Activated CD4-positive, CD25-positive, alpha-beta regulatory T cell treated with anti-CD3 and anti-CD28 coated beads, Interleukin-2, amount 50 U/mL, for 72 hours (primary cell): ENCODE data around the gene UBE2N.
"Not testable (repeated sequence)": the region's sequence is repeated elsewhere in the genome, so short reads cannot be mapped to it uniquely, and the experiment has no call there.

Source experiments
- DNase-seq: peaks from one replicate; pipeline ENCODE4 v3.0.0; 2021

UBE2N gene

DNA sequence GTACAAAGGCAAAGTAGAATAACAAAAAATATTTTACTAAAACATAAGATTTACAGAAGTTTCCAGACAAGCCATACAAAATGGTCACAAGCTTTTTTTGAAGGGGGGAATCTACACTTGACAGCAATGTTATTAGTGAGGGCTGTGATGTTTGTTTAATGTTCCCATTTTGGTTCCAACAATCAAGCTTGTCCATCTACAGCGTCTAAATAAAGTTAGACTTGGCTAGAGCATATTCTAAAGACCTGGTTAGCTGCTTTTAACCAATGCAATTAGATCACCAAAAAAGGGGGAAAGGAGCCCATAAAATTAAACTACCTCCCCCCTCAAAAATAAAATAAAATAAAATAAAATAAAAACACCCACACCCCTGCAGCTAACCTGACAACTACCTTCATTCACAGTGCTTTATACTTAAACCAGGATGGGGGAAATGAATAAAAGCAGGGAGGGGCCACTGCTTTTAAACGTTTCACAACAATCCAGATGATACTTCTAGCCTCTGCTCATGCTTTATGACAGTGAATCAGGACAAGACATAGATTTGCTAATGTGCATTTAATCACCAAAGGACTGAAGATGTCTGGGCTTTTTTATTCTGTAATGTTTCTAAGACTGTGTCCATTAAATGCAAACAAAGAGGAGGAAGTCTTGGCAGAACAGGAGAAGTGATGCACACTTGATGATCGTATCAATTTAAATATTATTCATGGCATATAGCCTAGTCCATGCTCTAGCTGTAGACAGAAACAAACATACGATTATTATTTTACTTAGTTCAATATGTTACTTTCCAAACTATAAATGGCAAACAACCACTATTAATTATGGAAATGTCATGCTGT lies 32.2 kb downstream of the UBE2N start:
- not testable (repeated sequence) for DNase-seq

DNA sequence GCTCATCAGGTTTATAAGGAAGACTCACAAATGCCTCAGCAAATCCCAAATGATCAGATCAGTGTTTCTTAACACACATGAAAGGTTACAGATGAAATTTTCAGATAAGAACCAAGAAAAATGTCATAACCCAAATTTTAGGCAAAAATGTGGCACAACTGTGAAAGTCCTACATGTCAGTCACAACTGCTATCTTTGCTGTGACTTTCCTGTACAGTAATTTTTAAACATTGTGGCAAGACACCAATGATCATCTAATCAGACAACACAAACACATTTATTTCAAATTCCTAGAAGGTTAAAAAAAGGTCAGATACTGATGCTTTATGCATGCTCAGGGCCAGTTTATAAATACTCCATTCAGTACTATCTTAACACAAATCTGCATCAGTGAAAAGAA lies 32.9 kb downstream of the UBE2N start:
- DNase-seq = no peak

DNA sequence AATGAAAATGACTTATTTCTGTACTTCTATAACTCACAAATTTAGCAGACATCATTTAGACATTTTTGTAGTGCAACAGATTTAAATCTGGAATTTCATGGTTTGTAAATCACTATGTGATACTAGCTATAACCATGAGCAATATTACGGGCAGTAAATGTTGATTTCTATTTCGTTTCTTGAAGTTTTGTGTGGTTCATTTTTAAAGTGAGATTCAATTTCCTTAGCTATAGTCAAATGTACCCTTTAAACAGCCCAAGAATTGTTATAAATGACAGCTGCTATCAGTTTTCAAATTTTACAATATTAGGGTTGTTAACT lies 33.8 kb downstream of the UBE2N start:
- no peak for DNase-seq

DNA sequence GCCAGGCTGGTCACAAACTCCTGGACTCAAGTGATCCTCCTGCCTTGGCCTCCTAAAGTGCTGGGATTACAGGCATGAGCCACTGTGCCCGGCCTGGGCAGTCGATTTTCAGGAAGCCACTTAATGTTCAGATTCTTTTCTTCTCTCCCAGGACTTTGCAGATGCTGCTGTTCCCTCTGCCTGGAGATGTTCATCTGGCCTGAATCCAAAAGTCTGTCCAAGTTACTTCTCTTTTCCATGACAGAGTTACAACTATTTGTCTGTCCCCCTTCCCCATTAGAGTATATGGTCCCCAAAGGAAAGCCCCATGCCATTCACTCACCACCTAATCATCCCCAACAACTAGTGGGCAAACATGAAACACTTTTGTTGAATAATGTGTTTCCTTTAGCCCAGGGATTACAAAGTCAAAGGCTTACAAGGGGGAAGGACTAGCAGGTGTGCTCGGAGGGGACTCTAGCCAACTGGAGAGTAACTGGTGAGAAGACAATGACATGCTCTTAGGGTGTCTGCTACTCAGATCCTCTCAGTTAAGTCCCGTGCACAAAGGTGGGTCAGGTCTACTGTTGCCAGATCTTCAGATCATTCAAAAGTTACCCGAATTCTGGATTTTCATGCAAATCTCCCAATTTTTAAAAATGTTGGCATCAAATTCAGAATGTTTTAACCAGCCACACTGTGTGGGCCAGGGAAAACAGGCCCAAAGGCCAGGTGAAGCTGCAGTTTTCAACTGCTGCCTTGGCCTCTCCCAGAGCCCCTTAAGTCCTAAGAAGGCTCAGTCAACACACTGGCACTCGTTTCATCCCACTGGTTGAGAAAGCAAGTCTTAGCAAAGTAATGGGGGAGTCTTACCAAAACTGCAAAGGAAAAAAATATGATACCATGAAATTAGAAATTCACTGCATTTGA lies 34.4 kb downstream of the UBE2N start:
- no peak for DNase-seq

DNA sequence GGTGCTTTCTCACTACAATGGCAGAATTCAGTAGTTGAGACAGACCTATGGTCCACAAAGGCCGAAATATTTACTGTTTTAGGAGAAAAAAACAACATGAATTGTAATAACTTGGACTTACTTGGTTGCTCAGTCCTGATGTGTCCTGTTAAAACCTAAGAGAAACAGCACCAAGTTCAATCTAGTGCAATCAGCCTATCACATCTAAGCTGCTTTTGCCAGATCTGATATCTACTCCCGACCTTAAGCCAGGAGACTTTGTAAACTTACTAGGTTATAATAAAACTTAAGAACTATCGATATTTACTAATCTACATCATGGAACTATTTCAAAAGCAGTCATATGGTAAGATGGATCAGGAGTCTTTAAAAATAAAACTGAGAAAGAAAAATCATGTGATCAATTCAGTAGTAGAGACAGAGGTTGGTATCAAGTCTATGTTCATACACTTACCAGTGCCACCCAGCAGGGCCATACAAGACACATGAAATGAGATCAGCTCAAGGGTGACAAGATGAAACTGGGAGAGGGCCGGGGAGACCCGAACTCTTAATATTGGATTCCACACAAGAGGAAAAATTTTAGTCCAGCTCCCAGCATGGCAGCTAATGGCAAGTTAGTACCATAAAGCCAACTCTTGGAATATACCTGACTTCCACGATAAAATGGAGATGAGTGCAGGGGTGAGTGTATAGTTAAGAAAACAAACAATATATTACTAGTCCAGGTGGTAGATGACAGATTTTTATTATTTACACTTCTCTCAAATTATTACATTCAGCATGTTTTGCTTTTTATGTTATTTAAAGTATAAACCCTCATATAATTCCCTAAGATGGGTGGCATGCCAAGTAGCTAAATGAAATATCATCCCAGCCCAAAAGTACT lies 36.5 kb downstream of the UBE2N start:
- DNase-seq = no peak

DNA sequence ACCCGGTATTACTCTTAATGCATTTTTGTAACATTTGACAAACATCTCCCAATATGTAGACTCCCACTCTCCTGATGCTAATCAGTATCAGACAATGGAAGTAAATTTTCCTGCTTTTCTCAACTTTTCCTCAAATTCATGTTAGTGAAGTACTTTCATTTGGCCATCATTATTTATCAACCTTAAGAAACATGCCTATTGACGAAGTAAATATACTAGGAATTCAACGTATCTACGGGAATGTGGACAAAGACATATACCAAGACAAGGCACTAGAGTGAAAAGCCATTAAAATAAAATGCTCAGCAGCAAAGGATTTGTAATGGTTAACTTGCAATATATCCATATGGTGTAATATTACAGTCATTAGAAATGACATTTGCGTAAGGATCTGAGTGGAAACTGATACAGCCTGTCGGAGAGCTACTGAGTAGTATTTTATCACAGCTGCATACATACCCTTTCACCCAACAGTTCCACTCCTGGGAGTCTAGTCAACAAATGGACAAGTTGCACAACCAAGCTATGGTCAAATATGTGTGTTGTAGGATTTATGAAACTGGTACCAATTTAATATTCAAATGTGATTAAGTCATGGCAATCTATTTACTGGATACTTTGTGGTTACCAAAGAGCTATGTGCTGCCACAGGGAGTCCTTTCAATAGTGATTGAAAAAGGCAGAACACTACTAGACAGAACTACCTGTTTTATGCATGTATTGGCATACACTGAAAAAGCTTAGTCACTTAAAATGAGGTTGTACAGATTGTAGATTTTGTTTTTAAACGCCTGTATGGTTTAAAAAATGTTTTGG lies 37.6 kb downstream of the UBE2N start:
- DNase-seq = no peak

DNA sequence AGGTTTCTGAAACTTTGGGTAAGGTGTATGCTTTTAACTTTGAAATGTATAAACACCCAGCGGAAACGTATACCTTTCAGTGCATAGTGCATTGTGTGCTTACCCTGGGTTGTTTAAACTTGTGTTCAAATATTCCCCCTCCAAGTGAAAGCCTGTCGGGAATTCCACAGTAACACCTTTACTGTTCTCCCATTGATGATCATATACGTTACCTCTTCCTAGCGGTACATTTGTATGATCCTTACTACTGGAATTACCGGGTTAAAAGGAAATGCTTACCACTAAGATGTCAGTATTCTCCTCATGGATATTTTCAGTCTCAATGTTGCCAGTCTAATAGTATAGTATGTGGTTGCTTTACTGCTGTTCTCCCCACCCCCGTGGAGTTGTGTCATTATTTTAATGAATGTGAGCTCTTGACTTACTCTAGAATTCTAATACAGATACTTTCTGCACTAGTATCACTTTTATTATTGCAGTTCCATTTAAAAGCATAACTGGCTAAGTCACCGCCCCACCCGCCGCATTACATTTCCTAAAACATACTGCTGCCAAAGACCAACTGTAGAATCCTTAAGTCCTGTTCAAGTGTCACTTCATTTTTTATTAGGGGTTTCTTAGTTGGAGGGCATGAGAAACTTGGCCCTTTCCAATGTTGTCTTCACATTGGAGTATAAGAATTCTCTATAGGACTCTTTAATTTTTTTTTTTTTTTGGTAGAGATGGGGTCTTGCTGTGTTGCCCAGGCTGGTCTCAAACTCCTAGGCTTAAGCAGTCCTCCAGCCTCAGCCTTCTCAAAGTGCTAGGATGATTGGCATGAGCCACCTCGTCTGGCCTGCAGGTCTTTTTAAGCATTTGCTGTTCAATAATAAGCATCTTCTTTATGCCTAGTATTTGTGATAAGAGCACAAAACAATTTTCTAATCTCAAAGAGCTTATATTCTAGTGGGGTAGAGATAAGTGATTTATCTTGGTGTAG lies 39.1 kb downstream of the UBE2N start:
- no peak for DNase-seq

DNA sequence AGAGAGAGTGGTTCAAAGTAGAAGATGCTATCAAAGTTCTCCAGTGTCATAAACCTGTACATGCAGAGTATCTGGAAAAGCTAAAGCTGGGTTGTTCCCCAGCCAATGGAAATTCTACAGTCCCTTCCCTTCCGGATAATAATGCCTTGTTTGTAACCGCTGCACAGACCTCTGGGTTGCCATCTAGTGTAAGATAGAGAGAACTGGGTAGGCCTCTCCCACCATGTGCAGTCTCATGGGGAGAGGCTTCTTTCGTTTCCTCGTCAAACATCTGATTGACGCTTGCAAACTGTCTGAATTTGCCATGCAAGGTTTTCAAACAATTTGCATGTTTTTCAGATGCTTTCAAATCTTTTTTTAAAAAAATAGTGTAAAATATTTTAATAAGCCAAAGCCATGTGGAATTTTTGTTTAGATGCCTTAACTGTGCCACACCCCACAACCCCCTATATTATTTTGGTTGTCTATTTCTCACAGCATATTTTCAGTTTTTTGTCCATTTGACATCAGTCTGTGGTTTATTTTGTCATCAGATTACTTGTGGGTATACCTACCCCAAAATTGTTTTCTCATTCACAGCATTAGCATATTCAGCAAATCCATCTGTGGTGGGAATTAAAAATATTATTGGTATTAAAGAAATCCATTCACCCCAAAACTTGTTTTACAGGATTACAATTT lies 42.4 kb downstream of the UBE2N start:
- not testable (repeated sequence) for DNase-seq

DNA sequence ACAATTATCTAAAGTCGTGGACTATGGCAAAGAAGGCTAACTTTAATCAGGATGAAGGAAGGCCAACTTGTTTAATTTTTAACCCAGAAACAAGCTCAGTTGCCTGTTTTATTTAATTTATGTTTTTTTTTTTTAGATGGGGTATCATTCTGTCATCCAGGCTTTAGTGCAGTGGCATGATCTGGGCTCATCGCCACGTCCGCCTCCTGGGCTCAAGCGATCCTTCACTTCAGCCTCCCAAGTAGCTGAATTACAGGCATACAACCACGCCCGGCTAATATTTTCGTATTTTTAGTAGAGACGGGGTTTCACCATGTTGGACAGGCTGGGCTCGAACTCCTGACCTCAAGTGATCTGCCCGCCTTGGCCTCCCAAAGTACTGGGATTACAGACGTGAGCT lies 44.3 kb downstream of the UBE2N start:
- DNase-seq = no peak

DNA sequence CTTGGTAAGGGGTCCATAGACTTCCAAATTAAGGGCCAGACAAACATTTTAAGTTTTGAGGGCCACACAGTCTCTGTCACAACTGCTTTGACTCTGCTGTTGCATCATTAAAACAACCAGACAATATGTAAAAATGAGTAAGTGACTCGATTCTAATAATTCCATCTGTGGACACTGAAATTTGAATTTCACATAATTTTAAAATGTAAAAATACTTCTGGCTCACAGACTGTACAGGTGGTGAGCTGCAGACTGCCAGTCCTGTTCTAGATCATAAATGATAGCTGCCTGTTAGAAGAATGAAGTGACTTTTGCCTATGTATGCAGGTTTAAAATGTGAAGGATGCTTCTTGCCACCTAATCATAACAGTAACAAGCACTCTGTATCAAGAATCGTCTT lies 48.3 kb downstream of the UBE2N start:
- DNase-seq = no peak

DNA sequence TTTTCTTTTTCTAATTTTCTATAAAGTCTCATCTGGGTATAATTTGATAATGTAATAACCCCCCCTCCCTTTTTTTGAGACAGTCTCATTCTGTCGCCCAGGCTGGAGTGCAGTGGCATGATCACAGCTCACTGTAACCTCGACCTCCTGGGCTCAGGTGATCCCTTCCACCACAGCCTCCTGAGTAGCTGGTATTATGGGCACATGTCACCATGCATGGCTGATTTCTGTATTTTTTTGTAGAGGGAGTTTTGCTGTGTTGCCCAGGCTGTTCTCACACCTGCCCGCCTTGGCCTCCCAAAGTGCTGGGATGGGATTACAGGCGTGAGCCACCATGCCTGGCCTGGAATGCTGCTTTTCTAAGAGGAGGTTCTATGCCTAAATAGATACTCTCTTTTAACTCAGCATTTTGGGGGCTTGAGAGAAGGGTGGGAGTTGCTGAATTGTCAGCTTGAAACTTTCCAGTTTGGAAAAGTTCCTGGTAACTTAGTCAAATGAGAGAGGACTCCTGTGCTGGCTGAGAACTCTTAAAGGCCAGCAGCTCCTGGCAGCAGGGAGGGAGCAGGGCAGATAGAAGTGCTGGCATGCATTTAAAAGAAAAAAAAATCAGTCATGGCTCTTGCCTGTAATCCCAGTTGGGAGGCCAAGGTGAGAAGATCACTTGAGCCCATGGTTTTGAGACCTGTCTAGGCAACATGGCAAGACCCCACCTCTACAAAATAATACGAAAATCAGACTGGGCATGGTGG lies 51.0 kb downstream of the UBE2N start:
- no peak for DNase-seq

DNA sequence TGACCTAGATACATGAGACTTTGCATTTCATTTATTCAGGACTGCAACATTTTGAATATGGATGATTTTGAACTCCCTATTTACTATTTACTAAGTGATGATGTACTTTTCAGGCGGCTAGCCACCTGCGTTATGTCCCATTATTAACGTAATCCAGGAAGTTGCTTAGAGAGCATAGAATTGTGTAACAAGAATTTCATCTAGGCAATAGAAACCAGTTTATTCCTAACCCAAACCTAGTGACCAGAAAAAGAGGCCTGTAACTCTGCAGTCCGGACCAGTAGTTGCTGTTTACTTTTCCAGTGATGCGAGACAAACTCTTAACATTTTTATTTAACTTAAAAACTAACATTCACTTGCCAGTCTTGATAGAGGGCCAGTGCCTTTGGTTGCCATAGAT lies 51.7 kb downstream of the UBE2N start:
- no peak for DNase-seq

DNA sequence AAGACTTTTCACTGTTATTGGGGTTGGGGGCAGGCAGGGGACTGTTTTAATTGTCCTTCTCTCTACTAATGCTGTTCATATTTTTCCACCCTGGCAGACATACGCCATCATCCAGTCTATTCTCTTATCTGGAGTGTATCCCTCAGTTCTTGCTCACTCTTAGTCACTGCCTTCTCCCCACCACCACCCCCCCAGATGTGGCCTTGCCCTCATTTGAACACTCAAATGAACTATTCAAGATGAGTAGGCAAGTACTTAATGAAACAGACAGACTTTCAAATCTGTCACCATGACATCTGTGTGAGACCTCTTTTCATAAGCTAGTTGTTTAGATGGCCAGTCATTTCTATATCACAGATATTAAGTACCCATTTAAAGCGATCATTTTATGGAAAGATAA lies 54.0 kb downstream of the UBE2N start:
- DNase-seq = no peak

DNA sequence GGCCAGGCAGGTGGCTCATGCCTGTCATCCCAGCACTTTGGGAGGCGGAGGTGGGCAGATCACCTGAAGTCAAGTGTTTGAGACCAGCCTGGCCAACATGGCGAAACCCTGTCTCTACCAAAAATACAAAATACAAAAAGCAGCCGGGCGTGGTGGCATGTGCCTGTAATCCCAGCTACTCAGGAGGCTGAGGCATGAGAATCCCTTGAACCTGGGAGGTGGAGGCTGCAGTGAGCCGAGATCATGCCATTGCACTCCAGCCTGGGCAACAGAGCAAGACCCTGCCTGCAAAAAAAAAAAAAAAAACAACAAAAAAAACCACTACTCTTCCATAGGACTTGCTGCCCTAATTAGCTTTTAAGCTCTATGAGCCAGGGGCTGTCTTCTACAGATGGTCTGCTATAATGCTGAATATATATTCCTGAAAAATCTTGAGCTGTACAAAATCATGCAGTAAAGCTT lies 59.7 kb downstream of the UBE2N start:
- DNase-seq = not testable (repeated sequence)

DNA sequence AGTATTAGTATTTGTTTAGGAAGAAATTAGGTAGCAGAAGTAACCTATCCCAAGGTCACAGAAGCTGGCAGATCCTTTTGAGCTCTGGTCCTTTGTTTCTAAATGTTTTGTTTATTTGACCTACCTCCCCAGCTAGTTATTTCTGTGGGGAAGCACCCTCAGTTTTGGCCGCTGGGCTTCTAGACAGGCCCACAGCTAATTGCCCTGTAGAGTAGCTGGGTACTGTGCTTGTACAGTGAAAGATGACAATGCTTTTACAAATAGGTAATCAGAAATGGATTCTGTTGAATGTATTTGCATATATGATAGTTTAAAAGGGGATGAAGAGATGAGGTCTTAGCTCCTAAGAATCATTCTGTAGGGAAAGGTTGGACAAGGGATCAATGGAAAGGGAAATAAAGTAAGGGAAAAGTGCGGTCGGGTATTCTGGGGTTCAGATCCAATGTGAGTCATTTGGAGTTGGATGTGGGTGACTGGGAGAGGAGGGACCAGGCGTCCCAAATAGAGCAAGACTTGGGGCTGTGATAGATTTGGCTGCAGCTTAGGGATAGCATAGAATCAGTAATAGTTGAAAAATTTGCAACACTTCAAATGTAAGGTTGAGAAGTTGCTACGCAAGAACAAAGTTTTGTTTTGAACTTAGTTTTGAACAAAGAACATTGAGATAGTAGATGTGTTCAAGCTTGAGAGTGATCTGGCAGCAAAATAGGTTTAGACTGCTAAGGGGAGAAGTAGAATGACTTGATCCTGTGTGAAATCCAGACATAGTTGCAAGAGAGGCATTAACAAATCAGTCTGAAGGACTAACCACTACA lies 60.4 kb downstream of the UBE2N start:
- no peak for DNase-seq

DNA sequence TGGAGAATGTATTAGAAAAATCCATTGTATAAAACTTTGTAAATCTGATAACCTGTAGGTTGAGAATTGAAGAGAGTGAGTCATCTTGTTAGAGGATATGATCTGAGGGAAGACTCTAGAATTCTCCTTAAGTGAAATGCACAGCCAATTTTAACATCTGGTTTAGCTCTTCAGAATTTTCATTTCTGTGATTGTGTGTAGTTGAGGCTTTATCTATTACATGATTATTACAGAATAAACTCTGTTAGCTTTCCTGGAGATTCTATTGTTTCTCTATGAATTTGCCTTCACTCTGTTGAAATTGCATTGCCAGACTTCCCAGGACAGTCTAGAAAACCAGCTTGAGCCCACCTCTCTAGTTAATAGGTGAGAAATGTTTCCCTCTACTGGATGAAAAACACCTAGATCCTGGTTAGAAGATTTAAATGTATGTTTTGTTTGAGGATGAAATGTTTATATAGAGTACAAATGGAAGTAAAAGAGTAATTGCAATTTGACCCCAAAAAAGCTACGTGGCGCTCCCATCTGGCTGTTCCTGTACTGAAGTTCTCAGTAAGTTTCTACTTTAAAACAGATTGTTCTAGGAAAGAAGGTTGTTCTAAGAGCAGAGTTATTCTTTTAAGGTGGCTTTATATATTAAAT lies 61.1 kb downstream of the UBE2N start:
- DNase-seq = no peak

DNA sequence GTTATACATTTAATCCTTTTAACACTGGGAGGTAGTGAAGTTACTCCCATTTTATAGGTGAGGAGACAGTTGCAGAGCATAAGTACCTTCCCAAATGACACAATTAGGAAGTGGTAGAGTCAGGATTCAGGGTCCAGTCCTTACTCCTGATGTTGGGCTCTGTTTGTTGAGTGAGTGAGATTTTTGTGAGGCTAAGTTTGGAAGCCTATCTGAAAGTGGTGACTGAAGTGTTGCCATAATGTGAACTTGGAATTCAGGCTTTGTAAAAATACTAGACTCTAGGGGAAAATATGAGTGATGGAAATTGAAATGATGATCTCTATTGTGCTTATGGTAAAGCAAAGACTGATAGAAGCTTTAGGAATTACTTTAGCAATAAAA lies 61.8 kb downstream of the UBE2N start:
- no peak for DNase-seq

DNA sequence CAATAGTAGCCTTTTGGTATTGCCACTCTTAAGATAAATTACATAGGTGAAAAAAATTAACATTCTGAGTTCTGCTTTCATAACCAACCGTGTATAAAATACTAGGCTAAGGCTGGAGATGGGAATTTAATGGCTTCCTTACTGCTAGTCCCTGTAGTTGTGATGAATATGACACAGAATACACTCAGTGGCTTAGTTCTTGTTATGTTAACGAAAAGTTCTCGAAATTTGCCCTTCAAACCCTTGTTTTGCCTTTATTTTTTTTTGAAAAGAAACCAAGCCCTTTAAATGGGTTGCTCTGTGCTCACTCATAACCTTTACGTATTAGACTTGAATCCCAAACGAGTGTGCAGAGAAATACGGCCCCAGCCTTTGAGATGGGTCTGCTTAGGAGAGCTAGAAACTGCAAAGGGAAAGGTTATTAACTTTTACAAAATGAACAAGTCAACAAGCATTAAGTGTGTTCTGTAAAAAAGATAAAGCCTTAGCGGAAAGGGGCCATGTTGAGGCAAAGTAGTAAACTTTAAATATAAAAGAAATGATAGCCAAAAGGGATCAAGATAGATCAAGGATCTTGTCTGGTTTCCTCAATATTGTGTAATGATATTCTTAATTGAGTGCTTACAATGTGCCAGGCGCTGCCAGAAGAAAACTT lies 62.3 kb downstream of the UBE2N start:
- DNase-seq = no peak
